HFF-Myc (cell line): ENCODE measurements around the gene C22orf42.

Experiments
- DNase-seq: peaks from one replicate; pipeline ENCODE4 v3.0.0-alpha.2; 2011; ENCODE audit warnings: low read depth; ENCODE audit errors: extremely low read depth
- H3K4me3 ChIP-seq: replicated peaks from 2 replicates; pipeline ENCODE4 v1.5.1; 2011; ENCODE audit warnings: low read depth, mild to moderate bottlenecking, control low read depth, low read length
- CTCF ChIP-seq: IDR thresholded peaks from 2 replicates; pipeline ENCODE4 v1.5.1; 2012; ENCODE audit warnings: mild to moderate bottlenecking, low read depth, low read length, control low read depth; ENCODE audit errors: missing control alignments

Gene C22orf42, protein sequence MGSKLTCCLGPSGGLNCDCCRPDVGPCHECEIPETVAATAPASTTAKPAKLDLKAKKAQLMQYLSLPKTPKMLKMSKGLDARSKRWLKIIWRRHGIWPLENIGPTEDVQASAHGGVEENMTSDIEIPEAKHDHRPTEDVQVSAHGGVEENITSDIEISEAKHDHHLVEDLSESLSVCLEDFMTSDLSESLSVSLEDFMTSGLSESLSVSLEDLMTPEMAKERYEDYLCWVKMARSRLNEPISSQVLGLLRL

GRCh38 chr22:32158712-32159533, at the start of gene C22orf42:
C22orf42 (minus strand) TSS chr22:32159303; CDS start chr22:32159215, 88 bp downstream.
- TF ChIP-seq CTCF: no peak
- no peak within 1 kb of the TSS for H3K4me3 ChIP-seq
- no peak for DNase-seq

DNA sequence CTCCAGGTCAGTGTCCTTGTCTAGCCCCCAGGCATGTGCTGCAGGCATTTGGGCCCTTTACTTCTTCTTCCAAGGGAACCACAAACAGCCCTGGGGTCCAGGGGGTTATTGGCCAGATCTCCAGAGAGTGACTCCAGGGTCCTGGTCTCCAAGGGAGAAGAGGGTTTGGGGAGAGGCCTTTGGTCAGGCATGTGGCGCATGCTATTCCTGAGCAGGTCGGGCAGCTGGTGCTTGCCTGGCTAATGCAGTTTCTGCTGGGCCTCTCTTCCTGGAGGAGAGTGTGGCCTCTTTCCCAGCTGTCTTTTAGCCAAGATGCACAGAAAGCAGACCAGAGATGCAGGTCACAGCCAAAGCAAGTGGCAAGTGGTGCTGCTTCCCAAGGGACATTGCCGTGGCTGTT, 49.6 kb upstream of the C22orf42 start:
- H3K4me3 ChIP-seq: no peak overlapping the region
- TF ChIP-seq CTCF: no peak
- DNase-seq: no peak

DNA sequence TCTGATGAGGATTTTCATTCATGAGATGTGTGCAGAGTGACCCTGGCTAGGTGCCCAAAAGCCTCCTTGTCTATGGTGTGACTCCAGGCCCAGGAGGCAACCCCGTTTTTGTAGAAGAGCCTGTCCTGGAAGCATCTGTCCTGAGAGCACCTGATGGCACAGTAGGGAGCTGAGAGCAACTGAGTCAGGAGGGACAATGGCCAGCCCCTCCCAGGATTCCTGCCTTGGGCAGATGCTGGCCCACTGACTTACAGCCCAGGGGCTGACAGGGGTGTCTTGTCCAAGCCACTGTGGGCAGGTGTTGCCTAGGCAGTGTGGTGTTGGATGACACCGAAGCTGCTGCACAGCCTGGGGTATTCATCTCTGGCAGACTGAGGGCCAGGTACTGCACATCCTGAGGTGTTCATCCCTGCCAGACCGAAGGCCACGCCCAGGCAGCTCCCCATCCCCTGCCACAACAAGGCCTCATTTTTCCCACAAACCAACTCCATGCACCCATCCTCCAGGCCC, 48.9 kb upstream of the C22orf42 start:
- DNase-seq: no peak
- H3K4me3 ChIP-seq: no peak overlapping the region
- TF ChIP-seq CTCF: no peak

DNA sequence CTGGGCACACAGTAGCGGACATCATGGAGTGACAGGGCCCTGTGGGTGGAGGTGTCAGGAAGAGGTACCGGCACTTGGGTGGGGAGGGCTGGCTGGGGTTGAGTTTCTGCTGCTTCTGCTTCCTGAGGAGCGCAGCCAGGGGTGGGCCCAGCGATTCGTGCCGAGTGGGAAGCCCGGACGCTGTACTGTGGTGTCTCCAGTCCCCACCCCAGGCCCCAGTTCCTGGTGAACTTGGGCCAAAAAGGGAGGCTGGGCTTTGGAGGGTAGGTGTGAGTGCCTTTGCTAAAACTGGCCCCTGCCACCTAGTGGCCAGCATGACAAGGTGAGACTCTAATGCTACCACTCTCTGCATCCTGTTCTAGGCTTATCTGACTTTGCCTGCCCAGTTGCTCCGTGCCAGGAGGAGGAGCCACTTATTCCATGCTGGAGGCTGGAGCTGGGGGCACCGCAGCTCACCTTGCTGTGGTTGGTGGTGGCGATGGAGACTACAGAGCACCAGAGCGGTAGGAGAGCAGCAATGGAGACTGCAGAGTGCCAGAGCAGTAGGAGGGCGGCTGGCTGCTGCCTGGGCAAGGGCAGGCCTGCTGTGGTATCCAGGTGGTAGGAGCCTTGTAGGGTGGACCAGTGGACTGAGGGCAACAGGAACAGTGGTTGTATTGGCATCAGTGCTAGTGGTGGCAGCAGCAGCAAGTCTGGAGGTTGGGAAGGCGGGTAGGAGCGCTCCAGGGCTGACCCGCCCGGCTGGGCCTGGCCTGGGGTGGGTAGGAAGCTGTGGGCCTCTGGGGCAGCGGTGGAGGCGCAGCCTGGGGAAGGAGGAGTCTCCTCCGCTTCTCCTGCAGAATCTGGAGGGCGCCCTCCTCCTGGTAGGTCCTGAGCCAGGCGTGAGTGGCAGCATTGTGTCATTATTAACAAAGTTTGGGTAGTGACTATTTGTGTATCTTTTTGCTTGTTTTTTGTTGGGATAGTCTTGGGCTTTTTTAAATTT, 48.0 kb upstream of the C22orf42 start:
- peak; percentile 65 for TF ChIP-seq CTCF
- DNase-seq: no peak
- no peak overlapping the region for H3K4me3 ChIP-seq

GRCh38 chr22:32205974-32206773, 47.1 kb upstream of the C22orf42 start:
- no peak overlapping the region for H3K4me3 ChIP-seq
- TF ChIP-seq CTCF: no peak
- DNase-seq: no peak
